GM19372 (cell line): ENCODE results near the gene IFI30.
A peak's percentile ranks its signal among the peaks of the same experiment; 100 is the strongest.

ENCODE experiments used
- ATAC-seq: cut with Tn5 transposase; IDR thresholded peaks from one replicate; pipeline ENCODE4 v1.9.1; 2021; ENCODE audit warnings: mild to moderate bottlenecking, low read depth, moderate library complexity; ENCODE audit not compliant: unreplicated experiment

The IFI30 gene

DNA sequence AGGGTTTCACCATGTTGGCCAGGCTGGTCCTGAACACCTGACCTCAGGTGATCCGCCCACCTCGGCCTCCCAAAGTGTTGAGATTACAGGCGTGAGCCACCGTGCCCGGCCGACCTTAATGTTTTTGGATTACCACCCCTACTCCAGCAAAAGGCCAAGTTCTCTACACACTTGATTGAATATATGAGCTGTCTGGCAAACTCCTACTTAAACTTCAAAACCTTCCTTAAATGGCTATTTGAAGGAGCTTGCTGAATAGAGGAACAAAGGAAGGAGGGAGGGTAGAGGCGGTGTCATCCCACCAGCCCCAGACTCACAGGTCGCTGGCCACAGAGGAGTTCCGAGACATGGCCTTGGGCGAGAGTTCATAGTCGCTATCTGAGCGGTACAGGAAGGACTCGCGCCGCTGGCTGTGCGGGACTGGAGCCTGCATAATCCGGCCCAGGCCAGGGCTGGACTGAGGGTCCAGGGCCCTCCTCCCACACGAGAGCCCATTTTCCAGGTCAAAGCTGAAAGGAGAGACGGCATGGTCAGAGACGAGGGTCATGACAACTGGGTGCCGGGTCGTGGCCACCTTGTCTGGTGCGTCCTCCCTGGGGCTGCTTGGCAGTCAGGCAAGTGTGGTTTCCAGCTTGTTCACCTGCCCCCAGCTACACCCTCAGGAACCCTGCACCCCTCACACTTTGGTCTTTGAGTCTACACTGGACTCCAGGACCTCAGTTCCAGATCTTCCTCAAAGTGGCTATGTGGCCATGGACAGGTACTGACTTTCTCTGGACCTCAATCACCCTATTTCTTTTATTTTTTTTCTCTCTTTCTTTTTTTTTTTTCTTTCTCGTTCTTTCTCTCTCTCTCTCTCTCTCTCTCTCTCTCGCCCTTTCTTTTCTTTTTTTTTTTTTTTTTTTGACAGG lies 48.5 kb downstream of the IFI30 start:
- ATAC-seq, result no peak

DNA sequence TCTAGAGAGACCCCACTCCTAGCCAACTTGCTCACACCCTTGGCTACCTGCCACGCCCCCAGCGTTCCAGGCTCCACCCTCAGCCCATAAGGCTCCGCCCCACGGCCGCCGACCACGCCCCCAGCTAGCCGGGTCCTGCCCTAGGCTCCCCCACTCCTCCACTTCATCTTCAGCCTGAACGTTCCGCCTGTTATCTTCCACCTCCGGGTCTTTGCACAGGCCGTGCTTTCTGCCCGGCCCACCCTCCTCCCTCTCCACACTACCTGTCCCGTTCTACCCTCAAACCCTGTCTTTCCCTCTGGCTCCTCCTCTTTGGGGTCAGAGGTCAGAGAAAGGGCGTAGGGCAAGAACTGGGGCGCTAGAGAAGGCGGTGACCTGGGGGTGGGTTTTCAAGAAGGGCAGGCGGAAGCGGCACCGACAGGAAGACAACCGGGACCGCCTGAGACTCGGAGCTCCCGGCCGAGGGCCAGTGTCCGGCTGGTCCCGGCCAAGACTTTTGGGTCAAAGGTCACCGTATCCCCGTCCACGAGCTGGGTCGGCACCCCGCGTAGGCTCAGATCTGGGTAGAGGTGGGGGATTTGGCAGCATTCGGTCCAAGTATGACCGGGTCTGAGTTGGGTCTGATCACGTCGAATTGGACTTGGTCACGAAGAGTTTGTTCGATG lies 50.4 kb downstream of the IFI30 start:
- ATAC-seq, result no peak

DNA sequence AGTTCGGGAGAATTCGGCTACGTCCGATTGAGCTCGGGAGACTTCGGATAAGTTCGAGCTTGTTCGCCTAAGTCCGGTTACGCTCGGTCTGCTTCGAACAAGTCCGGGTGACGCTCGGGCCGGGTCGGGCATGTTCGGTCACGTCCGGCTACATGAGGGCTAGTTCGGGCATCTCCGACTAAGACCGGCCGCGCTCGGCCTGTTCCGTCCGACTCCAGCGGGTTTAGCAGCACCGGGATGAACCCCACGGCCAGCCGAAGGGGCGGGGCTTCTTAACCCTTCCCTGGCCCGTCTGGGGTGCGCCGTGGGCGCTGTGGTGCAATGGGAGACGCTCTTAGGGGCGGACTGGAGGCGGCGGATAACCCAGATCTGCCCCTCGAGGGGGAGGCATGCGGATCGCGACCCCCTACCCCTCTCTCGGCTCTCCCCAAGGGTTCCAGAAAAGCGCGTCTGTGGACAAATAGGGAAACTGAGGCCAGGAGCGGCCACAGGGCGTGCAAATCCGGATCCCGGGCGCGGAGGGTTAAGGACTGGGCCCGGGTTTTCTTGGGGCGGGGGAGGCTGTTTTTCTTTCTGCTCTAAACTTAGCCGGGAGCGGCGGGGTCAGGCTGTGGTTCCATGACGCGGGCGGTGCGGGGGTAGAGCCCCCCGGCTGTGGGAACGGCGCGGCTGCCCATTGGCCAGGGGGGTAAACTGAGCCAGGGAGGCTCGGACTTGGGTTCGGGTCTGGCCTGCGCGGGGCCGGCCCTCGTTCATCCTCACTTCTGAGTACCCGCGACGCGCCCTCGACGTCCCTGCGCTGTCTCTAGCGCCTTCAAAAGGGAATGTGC lies 51.1 kb downstream of the IFI30 start:
- ATAC-seq, result peak; percentile 83

DNA sequence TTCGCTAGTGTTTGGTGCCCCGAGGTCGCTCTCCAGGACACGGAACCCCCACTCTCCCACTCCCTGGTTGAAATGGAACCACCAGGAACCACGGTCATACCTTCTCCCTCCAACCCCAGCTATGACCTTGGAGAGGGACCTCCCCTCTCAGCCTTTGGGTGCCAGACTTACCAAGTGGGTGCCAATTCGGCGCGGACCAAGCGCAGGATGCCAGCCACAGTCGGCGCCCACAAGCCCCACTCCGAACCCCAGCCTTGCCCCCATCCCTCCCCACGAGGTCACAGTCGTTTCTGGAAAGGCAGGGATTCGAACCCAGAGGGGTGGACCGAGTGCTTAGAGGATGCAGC lies 51.7 kb downstream of the IFI30 start:
- ATAC-seq, result no peak

DNA sequence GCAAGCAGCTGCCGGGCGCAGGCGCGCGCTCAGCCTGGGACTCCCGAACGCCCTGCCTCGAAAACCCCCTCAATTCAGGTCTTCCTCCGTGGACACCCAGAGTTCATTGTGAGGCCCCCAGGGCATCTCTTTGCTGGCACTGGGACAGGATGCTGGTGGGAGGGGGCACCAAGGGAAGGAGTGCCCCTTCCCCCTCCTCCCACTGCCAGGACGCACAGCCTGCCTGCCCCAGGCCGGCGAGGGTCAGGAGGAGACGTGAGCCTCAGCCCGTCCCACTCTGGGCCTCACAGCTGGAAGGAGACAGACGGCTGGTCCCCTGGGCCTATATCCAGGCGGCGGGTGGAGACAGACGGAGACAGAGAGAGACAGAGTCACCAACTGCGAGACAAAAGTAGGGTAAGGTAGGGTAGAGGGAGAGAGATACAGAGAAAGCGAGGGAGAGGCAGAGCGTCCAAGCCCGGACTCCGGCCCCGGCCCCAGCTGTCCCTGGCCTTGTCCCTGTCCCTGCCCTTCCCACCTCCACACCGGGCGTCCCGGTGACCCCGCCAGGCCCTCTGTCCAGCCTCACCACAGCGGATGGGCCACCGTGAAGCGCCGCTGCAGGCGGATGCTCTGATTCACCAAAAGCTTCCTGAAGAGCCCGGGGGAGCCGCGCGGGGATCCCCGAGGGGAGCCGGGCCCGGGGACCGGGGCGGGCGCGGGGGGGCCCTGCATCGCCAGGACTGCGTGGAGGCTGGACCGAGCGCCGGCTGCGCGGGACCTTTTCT lies 52.3 kb downstream of the IFI30 start, which contains the start of gene PDE4C:
Gene PDE4C, minus strand, starts transcription at position 737 of the 767 bp plus-strand sequence. Its CDS starts 23 bp downstream, at position 714.
- ATAC-seq, result no peak

DNA sequence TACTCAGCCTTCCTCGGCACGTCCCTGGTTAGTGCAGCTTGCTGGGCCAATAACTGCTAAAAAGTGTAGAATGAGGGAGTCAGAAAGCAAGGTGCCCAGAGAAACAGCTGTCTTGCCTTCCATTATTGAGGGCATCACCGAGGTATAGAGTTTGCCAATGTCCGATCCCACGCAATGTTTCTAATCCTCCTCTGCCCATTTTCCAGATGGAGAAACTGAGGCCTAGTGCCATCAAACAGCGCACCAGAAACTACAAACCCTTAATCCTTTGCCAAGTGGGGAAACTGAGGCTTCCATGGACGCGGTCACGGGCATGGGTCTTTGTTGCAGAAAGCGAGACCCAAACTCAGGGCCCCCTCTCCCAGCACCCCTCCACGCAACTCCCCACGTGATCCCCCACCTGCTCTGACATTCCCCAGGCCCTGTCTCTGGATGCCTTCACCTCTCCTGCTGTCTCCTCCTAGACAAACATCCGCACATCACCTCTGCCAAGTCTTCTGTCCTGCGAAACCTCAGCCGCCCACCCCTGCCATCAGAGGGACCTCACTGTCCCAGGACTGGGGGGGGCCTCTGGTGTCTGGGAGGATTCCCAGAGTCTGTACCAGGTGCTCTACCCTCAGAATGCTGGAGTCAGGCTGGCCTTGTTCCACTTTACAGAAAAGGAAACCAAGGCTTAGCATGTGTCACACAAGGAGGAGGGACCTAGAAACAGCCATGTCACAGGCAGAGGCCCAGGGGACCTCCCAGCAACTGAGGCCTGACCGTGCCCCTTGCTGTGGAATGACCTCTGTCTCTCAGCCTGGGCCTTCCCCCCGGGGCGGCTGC lies 53.6 kb downstream of the IFI30 start:
- no peak for ATAC-seq
